AG20443 (cell line): ENCODE data around the gene HEATR9.

Experiments
- DNase-seq: peaks from one replicate; pipeline ENCODE4 v3.0.0; 2012; ENCODE audit warnings: low spot score, mixed read lengths

HEATR9 gene

DNA sequence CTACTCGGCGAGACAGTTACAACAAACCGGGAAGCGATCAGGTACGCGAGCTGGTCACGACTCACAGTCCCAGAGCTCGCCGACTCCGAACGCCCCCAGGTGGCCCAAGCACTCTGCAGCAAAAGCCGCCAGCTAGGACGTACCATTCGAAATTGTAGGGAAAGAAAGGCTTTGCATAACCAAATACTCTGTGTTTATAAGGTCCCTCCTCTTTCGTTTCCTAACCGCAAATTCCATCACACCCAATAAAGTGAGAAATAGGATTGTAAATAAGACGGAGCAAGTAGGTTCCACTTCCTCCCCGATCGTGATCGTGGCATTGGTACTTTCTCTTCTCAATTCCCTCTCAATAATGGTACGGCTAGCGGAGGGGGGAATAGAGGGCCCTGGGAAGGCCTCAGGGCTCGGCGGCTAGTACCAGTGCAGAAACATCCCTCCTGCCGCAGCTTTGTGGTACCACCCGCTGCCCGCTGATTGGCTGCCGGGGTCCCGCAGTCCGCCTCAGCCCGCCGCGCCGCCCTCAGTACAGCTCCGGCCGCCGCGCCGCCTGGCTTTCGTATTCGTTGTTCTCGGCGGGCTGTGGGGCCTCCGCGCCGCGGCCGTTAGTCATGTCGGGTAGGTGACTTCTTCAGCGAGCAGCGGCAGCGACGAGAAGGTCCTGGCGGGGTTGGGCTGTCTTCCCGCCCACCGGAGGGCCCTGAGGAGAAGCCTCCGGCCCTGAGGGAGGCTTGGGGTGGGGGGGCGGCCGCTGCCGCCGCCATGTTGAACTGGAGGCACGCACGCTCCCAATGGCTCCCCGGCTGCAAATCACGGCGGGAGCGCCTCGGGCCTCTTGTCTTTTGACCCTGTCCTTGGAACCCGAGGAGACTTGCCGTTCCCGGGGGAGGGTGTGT is 59.5 kb downstream of the HEATR9 start, which contains the start of gene TAF15:
TSS of gene TAF15 (plus strand) at position 523 of the 893 bp plus-strand sequence. CDS start at position 609, 86 bp downstream.
- DNase-seq = peak; percentile 98

DNA sequence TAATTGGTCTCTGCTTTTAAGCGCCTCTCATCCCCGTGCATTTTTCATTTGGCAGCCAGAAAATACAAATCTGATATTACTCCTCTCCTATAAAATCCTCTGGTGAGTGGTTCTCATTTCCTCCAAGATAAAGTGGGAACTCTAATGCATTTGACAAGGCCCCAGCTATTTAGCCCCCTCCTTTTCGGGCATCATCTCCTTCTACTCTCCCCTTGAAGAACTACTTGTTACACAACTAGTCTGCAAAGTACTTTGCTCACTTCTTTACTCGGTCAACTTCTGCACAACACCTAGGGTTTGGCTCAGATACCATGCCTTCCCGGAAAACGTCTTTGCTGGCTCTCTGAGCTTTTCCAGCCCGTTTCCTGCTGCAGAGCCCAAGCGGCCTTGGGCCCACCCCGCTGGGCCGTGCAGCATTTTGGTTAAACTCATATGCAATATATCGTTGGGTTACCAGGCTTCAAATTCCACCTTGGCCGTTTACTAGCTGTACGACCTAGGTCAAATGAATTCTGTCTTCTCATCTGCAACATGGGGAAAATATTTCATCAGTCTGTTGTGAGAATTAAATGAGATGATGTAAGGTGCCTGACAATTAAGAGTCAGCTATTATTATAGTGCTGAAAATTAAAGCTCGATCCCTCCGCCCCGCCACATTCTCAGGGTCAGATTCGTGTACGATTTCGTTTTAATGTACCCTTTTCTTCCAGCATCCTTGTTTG is 60.3 kb downstream of the HEATR9 start:
- DNase-seq = no peak

GRCh38 chr17:35807371-35808144 is 61.1 kb downstream of the HEATR9 start:
- no peak for DNase-seq
